ENCODE data around the gene EXPH5.

EXPH5 gene

GRCh38 chr11:108494182-108494581, 99.4 kb downstream of the EXPH5 start:
- DNase-seq = no peak
- Histone ChIP-seq H3K27me3 (replicated peaks) (no peaks in the 10 kb centered on the region), H3K4me3 (ENCODE audit: low read depth, low read length) (no peak overlapping the region), H3K36me3 (replicated peaks) (peaks cover 3% of the 10 kb centered on the region), H3K27ac (no peak overlapping the region)
- no peak for TF ChIP-seq CTCF (IDR thresholded peaks at IDR 0.05; ENCODE audit: low read depth, low read length, missing control alignments)
- in situ Hi-C loops (cut with HindIII; ENCODE audit: low pct_ligation_motif_present, low sequenced_read_pairs) = no loop called here

GRCh38 chr11:108491936-108492335, 101.6 kb downstream of the EXPH5 start:
- in situ Hi-C loops (cut with HindIII; ENCODE audit: low pct_ligation_motif_present, low sequenced_read_pairs) = no loop called here
- H3K4me3 ChIP-seq (ENCODE audit: low read depth, low read length) = no peak overlapping the region
- H3K27me3 ChIP-seq (replicated peaks) = no peaks in the 10 kb centered on the region
- no peak for TF ChIP-seq CTCF (IDR thresholded peaks at IDR 0.05; ENCODE audit: low read depth, low read length, missing control alignments)
- peaks cover 3% of the 10 kb centered on the region for H3K36me3 ChIP-seq (replicated peaks)
- no peak overlapping the region for H3K27ac ChIP-seq
- DNase-seq = no peak

- no peak overlapping the region for H3K27ac ChIP-seq
- DNase-seq = no peak
- no peak overlapping the region for H3K4me3 ChIP-seq (ENCODE audit: low read depth, low read length)
- H3K36me3 ChIP-seq (replicated peaks) = peaks cover 19% of the 10 kb centered on the region
- TF ChIP-seq CTCF (IDR thresholded peaks at IDR 0.05; ENCODE audit: low read depth, low read length, missing control alignments) = no peak
- H3K27me3 ChIP-seq (replicated peaks) = no peaks in the 10 kb centered on the region
- in situ Hi-C loops (cut with HindIII; ENCODE audit: low pct_ligation_motif_present, low sequenced_read_pairs) = no loop called here
Measured at GRCh38 chr11:108486828-108487227, 106.7 kb downstream of the EXPH5 start.

GRCh38 chr11:108486331-108486730, 107.2 kb downstream of the EXPH5 start:
- DNase-seq = no peak
- Histone ChIP-seq H3K36me3 (replicated peaks) (peaks cover 19% of the 10 kb centered on the region), H3K4me3 (ENCODE audit: low read depth, low read length) (no peak overlapping the region), H3K27ac (no peak overlapping the region), H3K27me3 (replicated peaks) (no peaks in the 10 kb centered on the region)
- in situ Hi-C loops (cut with HindIII; ENCODE audit: low pct_ligation_motif_present, low sequenced_read_pairs) = no loop called here
- no peak for TF ChIP-seq CTCF (IDR thresholded peaks at IDR 0.05; ENCODE audit: low read depth, low read length, missing control alignments)

GRCh38 chr11:108483163-108483562, 110.4 kb downstream of the EXPH5 start:
- TF ChIP-seq CTCF (IDR thresholded peaks at IDR 0.05; ENCODE audit: low read depth, low read length, missing control alignments) = no peak
- H3K4me3 ChIP-seq (ENCODE audit: low read depth, low read length) = no peak overlapping the region
- peaks cover 18% of the 10 kb centered on the region for H3K36me3 ChIP-seq (replicated peaks)
- DNase-seq = no peak
- in situ Hi-C loops (cut with HindIII; ENCODE audit: low pct_ligation_motif_present, low sequenced_read_pairs) = no loop called here
- no peaks in the 10 kb centered on the region for H3K27me3 ChIP-seq (replicated peaks)
- no peak overlapping the region for H3K27ac ChIP-seq

- Histone ChIP-seq H3K27ac (no peak overlapping the region), H3K27me3 (replicated peaks) (no peaks in the 10 kb centered on the region), H3K36me3 (replicated peaks) (peaks cover 6% of the 10 kb centered on the region), H3K4me3 (ENCODE audit: low read depth, low read length) (no peak overlapping the region)
- no peak for TF ChIP-seq CTCF (IDR thresholded peaks at IDR 0.05; ENCODE audit: low read depth, low read length, missing control alignments)
- DNase-seq = no peak
- in situ Hi-C loops (cut with HindIII; ENCODE audit: low pct_ligation_motif_present, low sequenced_read_pairs) = no loop called here
Measured at GRCh38 chr11:108474664-108475463, 118.7 kb downstream of the EXPH5 start.

Measured in brain microvascular endothelial cell (primary cell).